Heart left ventricle (tissue), 13 donors: Measurements from ENCODE around the gene FAM120B.

Source experiments
- POLR2A ChIP-seq, 2 donors: fragments of 450-650 bp; IDR thresholded peaks; one replicate each; pipeline ENCODE4 v1.6.1; 2017; ENCODE audit warnings: antibody characterized with exemption in 2 of 2, mild to moderate bottlenecking in 2 of 2, moderate library complexity in 2 of 2
- TF ChIP-seq, protein P1 (sequence below), 12 donors: fragments of 200-600 bp; sonication (generic) in 4 of 12; IDR thresholded peaks; one replicate each; pipeline versions ENCODE4 v1.5.0 to v1.8.0; 2018 to 2022; ENCODE audit warnings: antibody characterized with exemption in 12 of 12, mild to moderate bottlenecking in 5 of 12
- donor health status: ischemic (EF 13 %, LVEDD 7.1; RV severe dilation, severe dysfunction).
- donor health status: DM: no; HTN: yes; CAD: no.
- donor health status: DM: no; HTN: no; CAD: no.
- donor health status: ischemic (EF 25% LVEDD 6.9; RV normal size, moderate dysfunction).
- donor health status: ischemic (EF 25% LVEDD 5.7; RV mildly dilated, moderate dysfunction).
- donor health status: ischemic (EF 35%, LVEDD 5.7; RV mildly dilated, moderate dysfunction).
- donor health status: nonischemic (EF 11% LVEDD 7.7; RV severe dilation, severe dysfunction).
- donor health status: DM: yes; HTN: yes; CAD: no.
- donor health status: PGD.
- donor health status: ischemic (EF 29% LVEDD 5.4; RV normal size, mild dysfunction).
- donor health status: nonischemic (EF 23%, LVEDD 6.1; RV moderate dilation, normal function).

DNA sequence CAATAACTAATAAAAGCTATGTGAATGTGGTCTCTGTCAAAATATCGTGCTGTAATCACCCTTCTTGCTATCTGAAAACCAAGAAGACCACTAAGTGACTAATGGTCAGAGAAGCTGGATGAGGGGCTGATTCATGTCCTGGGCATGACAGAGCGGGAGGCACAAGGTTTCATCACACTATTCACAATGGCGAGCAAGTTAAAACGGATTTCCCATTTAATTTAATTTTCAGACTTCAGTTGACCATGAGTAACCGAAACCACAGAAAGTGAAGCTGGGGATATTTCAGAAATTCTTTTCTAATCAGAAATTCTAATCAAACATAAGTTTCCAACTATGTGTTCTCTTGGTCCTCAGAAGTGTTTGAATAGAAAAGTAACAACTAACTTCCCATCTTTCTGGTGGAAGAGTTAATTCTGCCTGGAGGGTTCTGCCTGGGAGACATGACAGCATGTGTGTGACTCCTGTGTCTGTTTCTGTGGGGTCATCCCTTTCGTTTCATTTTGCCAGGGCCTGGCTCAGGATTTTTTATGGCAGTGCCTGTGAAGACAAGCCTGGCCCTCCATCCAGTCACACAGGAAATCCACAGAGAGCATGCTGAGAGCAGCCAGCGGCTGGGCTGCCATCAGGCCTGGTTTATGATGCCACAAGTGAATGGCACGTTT lies 98.9 kb downstream of the FAM120B start:
- TF ChIP-seq, protein P1, sequence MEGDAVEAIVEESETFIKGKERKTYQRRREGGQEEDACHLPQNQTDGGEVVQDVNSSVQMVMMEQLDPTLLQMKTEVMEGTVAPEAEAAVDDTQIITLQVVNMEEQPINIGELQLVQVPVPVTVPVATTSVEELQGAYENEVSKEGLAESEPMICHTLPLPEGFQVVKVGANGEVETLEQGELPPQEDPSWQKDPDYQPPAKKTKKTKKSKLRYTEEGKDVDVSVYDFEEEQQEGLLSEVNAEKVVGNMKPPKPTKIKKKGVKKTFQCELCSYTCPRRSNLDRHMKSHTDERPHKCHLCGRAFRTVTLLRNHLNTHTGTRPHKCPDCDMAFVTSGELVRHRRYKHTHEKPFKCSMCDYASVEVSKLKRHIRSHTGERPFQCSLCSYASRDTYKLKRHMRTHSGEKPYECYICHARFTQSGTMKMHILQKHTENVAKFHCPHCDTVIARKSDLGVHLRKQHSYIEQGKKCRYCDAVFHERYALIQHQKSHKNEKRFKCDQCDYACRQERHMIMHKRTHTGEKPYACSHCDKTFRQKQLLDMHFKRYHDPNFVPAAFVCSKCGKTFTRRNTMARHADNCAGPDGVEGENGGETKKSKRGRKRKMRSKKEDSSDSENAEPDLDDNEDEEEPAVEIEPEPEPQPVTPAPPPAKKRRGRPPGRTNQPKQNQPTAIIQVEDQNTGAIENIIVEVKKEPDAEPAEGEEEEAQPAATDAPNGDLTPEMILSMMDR (IDR thresholded peaks at IDR 0.05) = no peak
- no peak for TF ChIP-seq POLR2A (IDR thresholded peaks at IDR 0.05)
